T-cell (primary cell): ENCODE measurements around the gene THAP5. TPM values are rescaled to one million over a fixed set of nuclear protein-coding genes. Genes with fewer than 3 reads are reported as not detected.
A peak's percentile ranks its signal among the peaks of the same experiment; 100 is the strongest.

ENCODE experiments used
- ATAC-seq, 4 experiments: fragments of 200-7000 bp in 3 of 4; fragments of 150-1000 bp in 1 of 4; cut with Tn5 transposase; replicated peaks in 1 of 4; 1 replicate in 3 of 4; 2 replicates in 1 of 4; pipeline ENCODE4 v1.10.0; 2021; ENCODE audit warnings: moderate library complexity in 3 of 4, mild to moderate bottlenecking in 2 of 4, moderate number of reproducible peaks in 1 of 4
- CTCF ChIA-PET, 2 donors: fragments of 300-600 bp; sonication (Branson Sonifier 250); formaldehyde crosslinking; loops; one replicate each; lab custom pipeline; 2022; ENCODE audit warnings: antibody characterized with exemption in 2 of 2; lab: Charles Lee
- POLR2A ChIA-PET, 2 donors: fragments of 300-600 bp; sonication (Branson Sonifier 250); formaldehyde crosslinking; loops; one replicate each; lab custom pipeline; 2022; ENCODE audit warnings: antibody characterized with exemption in 2 of 2; lab: Charles Lee
- DNase-seq, 35 experiments: peaks; one replicate each; pipeline versions ENCODE4 v3.0.0 to v3.0.0-alpha.2; 2013 to 2023
- H3K27ac ChIP-seq: one replicate; pipeline ENCODE4 v1.5.1; 2013; ENCODE audit warnings: low read length
- H3K27me3 ChIP-seq, 2 experiments: replicated peaks in 1 of 2; 1 replicate in 1 of 2; 2 replicates in 1 of 2; pipeline versions ENCODE4 v1.6.1 to v1.7.0; 2013; ENCODE audit warnings: low read length in 1 of 2, mixed read lengths in 1 of 2; ENCODE audit not compliant: control insufficient read depth in 2 of 2, insufficient read depth in 2 of 2; ENCODE audit errors: extremely low read depth in 1 of 2
- H3K36me3 ChIP-seq, 2 donors: 1 replicate in 1 of 2; 2 replicates in 1 of 2; pipeline versions ENCODE4 v1.6.1 to v1.7.0; 2013; ENCODE audit warnings: low read length in 1 of 2; ENCODE audit not compliant: control insufficient read depth in 2 of 2, insufficient read depth in 1 of 2; ENCODE audit errors: extremely low read depth in 1 of 2
- H3K4me1 ChIP-seq, 2 experiments: 1 replicate in 1 of 2; 2 replicates in 1 of 2; pipeline versions ENCODE4 v1.6.1 to v1.7.0; 2013; ENCODE audit warnings: low read length in 2 of 2, mixed read lengths in 1 of 2; ENCODE audit not compliant: insufficient read depth in 2 of 2, control insufficient read depth in 1 of 2; ENCODE audit errors: extremely low read depth in 1 of 2
- H3K4me3 ChIP-seq, 2 donors: 1 replicate in 1 of 2; 2 replicates in 1 of 2; pipeline versions ENCODE4 v1.5.1 to v1.7.0; 2013; ENCODE audit warnings: mild to moderate bottlenecking in 2 of 2, low read length in 1 of 2, moderate library complexity in 1 of 2; ENCODE audit not compliant: control insufficient read depth in 1 of 2; ENCODE audit errors: extremely low read depth in 1 of 2
- H3K9me3 ChIP-seq: 2 replicates; pipeline ENCODE4 v1.7.0; 2013
- H3K27ac Mint-ChIP-seq, 2 donors: one replicate each; pipeline ENCODE4 v1.8.0; 2020 to 2021; ENCODE audit warnings: mild to moderate bottlenecking in 2 of 2, mixed read lengths in 2 of 2
- H3K27me3 Mint-ChIP-seq, 2 donors: one replicate each; pipeline ENCODE4 v1.8.0; 2021 to 2022; ENCODE audit warnings: mixed read lengths in 2 of 2
- H3K36me3 Mint-ChIP-seq: one replicate; pipeline ENCODE4 v1.8.0; 2021; ENCODE audit warnings: mixed read lengths
- H3K4me1 Mint-ChIP-seq, 3 donors: one replicate each; pipeline ENCODE4 v1.8.0; 2020 to 2022; ENCODE audit warnings: mixed read lengths in 3 of 3, mild to moderate bottlenecking in 1 of 3
- H3K4me3 Mint-ChIP-seq, 3 donors: one replicate each; pipeline ENCODE4 v1.8.0; 2020 to 2022; ENCODE audit warnings: mild to moderate bottlenecking in 3 of 3, mixed read lengths in 3 of 3, moderate library complexity in 3 of 3
- H3K9me3 Mint-ChIP-seq, 3 donors: one replicate each; pipeline ENCODE4 v1.8.0; 2020 to 2022; ENCODE audit warnings: mixed read lengths in 3 of 3
- WGBS: methylation state at CpG from one replicate; pipeline ENCODE4 v1.1.5; 2013; ENCODE audit warnings: missing lambda C conversion rate; ENCODE audit not compliant: insufficient coverage; 5-methylcytosine and 5-hydroxymethylcytosine counted together
- total RNA-seq, 35 experiments: library from RNA in 6 of 35; stranded (reverse) in 6 of 35; fragments of 120-200 nt in 1 of 35; gene quantifications; one replicate each; pipeline versions ENCODE4 v1.2.1 to v1.2.4 and lab custom pipeline; 2013 to 2026

THAP5 gene
- total RNA-seq, 5 donors from 2014 or later (not counting 1 experiment from before 2014, with no cell fraction given), result 20.8 to 38.7 (median 36.1) TPM

DNA sequence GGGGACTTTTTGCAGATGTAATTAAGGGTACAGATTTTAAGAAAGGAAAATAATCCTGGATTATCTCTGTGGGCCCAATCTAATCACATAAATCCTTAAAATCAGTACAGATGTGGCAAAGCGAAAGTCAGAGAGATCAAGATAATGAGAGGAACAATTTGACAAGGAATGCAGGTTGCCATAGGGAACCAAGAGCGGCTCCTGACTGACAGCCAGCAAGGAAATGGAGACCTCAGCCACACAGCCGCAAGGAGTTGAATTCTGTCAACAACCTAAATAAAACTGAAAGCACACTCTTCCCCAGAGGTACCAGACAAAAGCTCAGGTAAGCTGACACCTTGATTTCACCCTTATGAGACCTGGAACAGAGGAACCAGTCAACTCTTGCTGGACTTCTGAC is 40.2 kb downstream of the THAP5 start:
- ChIA-PET CTCF (no interaction called here), POLR2A (no interaction called here)
- DNase-seq (no peak), ATAC-seq (no peak)
- peaks cover 2 to 7% of the 10 kb centered on the region in 2 donors for H3K27me3 Mint-ChIP-seq
- Histone ChIP-seq H3K36me3 (no peaks in the 10 kb centered on the region), H3K27me3 (no peaks in the 10 kb centered on the region), H3K4me1 (peaks cover 9 to 11% of the 10 kb centered on the region in 2 experiments), H3K27ac (no peak overlapping the region), H3K4me3 (no peak overlapping the region), H3K9me3 (no peaks in the 10 kb centered on the region)
- H3K27ac Mint-ChIP-seq, result no peak overlapping the region
- no peak overlapping the region for H3K4me3 Mint-ChIP-seq
- 100% methylated on average over 2 of the region's 3 CpGs for WGBS
- peaks cover 12 to 14% (median 13%) of the 10 kb centered on the region in 3 donors for H3K4me1 Mint-ChIP-seq
- H3K36me3 Mint-ChIP-seq, result no peaks in the 10 kb centered on the region
- no peaks in the 10 kb centered on the region for H3K9me3 Mint-ChIP-seq

DNA sequence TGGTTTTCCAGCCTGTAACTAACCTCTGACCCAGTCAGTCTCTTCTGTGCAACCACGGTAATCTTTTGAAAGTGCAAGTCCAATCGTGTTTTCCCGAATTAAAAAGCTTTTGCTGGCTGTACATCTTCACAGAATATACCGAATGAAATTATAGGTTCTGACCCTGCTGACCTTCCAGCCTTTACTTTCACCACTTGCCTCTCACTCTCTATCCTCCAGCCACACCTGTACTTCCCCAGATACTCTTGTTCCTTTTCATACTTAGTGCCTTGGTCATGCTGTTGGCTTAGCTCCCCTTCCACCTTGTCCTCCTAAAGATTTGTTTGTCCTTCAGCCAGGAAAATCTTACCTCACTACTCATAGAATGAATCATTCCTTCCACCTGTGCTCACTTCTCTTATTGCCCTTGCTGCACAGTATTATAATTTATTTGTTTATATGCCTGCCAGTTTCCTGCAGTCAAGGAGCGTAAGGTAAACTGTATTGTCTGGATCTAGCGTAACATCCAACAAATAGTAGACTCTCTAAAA is 41.3 kb downstream of the THAP5 start:
- Histone ChIP-seq H3K27ac (no peak overlapping the region), H3K9me3 (no peaks in the 10 kb centered on the region), H3K27me3 (no peaks in the 10 kb centered on the region), H3K4me1 (peaks cover 16 to 17% of the 10 kb centered on the region in 2 experiments), H3K36me3 (no peaks in the 10 kb centered on the region), H3K4me3 (no peak overlapping the region)
- H3K27me3 Mint-ChIP-seq, result peaks cover 0 to 7% of the 10 kb centered on the region in 2 donors
- H3K9me3 Mint-ChIP-seq, result no peaks in the 10 kb centered on the region
- DNase-seq (no peak), ATAC-seq (no peak)
- ChIA-PET CTCF (no interaction called here), POLR2A (interaction anchor here in 1 of 2 donors (0.8 kb wide), 1 partner anchor 41 kb away, joined by 5 read pairs; the partner anchor contains the start of genes DNAJB9 and THAP5)
- H3K36me3 Mint-ChIP-seq, result no peaks in the 10 kb centered on the region
- no peak overlapping the region for H3K27ac Mint-ChIP-seq
- WGBS, result 98% methylated on average over 4 of the region's 6 CpGs
- H3K4me3 Mint-ChIP-seq, result peak overlapping the region in 2 of 3 donors; percentile 25 to 29
- peaks cover 22 to 25% (median 24%) of the 10 kb centered on the region in 3 donors for H3K4me1 Mint-ChIP-seq

DNA sequence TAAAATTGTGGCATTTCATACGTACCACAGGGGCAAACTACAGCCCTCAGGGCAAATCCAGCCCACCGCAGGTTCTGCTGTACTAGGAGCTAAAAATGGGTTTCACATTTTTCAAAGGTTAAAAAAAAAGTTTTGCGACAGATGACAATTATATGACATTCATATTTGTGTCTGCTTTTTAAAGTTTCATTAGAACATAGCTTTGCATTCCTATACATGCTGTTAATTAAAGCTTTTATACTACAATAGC is 42.8 kb downstream of the THAP5 start:
- Mint-ChIP-seq H3K4me1 (peaks cover 33 to 39% (median 36%) of the 10 kb centered on the region in 3 donors), H3K36me3 (peaks cover under 1% of the 10 kb centered on the region), H3K9me3 (no peaks in the 10 kb centered on the region), H3K27ac (peak overlapping the region; percentile 96 to 98), H3K27me3 (no peaks in the 10 kb centered on the region), H3K4me3 (peak overlapping the region; percentile 91 to 96 (median 95))
- ChIA-PET CTCF (interaction anchor here (0.6 to 3.2 kb wide), 4 partner anchors 14 to 74 kb away, joined by 3 to 10 read pairs (median 6); partner anchors contain the start of genes DNAJB9 (in 1 of the 2) and THAP5 (in 1 of the 2)), POLR2A (interaction anchor here (0.8 to 3.6 kb wide), 6 partner anchors 11 to 47 kb away, joined by 3 to 56 read pairs (median 8); partner anchors contain the start of genes DNAJB9 (in 2 of the 2) and THAP5 (in 2 of the 2))
- no peaks in the 10 kb centered on the region for H3K27me3 ChIP-seq
- H3K9me3 ChIP-seq, result no peaks in the 10 kb centered on the region
- peak overlapping the region; percentile 90 to 96 for H3K4me3 ChIP-seq
- no CpG with 5 or more reads among the region's 3 CpGs for WGBS
- no peaks in the 10 kb centered on the region for H3K36me3 ChIP-seq
- peak overlapping the region; percentile 99 for H3K27ac ChIP-seq
- ATAC-seq, result no peak
- DNase-seq, result no peak
- peaks cover 19% of the 10 kb centered on the region in 2 experiments for H3K4me1 ChIP-seq

DNA sequence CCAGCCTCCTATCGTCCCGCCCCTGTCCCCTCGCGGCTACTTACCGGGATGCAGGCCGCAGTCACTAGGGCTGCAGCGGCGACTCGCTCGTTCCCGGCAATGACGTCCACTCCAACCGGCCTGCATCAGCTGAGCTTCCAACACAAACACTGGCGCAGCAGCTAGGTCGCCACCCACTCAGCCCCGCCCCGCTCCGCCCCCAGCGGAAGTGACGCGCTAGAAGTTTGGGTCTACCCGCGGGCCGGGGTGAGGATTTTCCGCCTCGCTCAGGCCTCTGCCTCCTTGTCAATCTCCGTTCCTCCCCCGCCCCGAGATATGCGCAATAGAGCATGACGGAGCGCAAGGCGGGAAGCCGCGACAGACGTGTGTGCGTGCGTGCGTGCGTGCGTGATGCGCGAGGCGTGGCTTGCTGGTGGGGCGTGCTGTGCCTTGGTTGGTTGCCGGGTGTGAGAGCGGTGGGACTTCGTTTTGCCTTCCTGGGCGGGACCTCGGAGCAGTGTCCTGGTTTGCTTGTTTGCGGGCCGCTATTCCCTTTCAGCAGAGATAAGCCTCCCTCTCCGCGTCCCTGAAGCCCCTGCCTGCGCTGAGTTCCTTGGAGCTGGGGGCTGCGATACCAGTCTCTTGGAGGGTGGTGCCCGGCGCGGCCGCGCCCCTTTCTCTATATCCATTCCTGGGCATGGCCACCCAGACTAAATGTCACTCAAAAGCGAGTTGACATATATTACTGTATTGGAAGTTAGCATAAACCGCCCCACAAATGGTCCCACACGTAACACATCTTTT is 43.3 kb downstream of the THAP5 start, which contains the start of gene PNPLA8:
Gene PNPLA8 (minus strand): TSS at position 151 of the 783 bp plus-strand sequence. CDS start 10,644 bp downstream, outside the sequence.
- no peaks in the 10 kb centered on the region for H3K27me3 ChIP-seq
- under 1% methylated on average over 53 of the region's 64 CpGs for WGBS
- no peaks in the 10 kb centered on the region for H3K36me3 ChIP-seq
- H3K9me3 ChIP-seq, result no peaks in the 10 kb centered on the region
- H3K27ac Mint-ChIP-seq, result peak within 1 kb of the TSS; percentile 96 to 98
- H3K27me3 Mint-ChIP-seq, result no peaks in the 10 kb centered on the region
- H3K4me3 ChIP-seq, result peak within 1 kb of the TSS; percentile 90 to 96
- CTCF ChIA-PET, result interaction anchor here in 1 of 2 donors (0.9 to 3.2 kb wide), 5 partner anchors 22 to 43 kb away, joined by 3 to 10 read pairs (median 5); partner anchors contain the start of genes DNAJB9 and THAP5
- no peaks in the 10 kb centered on the region for H3K9me3 Mint-ChIP-seq
- H3K27ac ChIP-seq, result peak within 1 kb of the TSS; percentile 99
- H3K4me1 ChIP-seq, result peaks cover 19% of the 10 kb centered on the region in 2 experiments
- H3K4me1 Mint-ChIP-seq, result peaks cover 38 to 44% (median 42%) of the 10 kb centered on the region in 3 donors
- ATAC-seq, result peak; percentile 90 to 96 (median 94)
- peaks cover 5% of the 10 kb centered on the region for H3K36me3 Mint-ChIP-seq
- POLR2A ChIA-PET, result interaction anchor here (0.6 to 3.6 kb wide), 15 partner anchors 11 to 48 kb away, joined by 3 to 56 read pairs (median 4); partner anchors contain the start of genes DNAJB9 (in 2 of the 2) and THAP5 (in 2 of the 2)
- DNase-seq, result peak; percentile 100
- H3K4me3 Mint-ChIP-seq, result peak within 1 kb of the TSS; percentile 91 to 96 (median 95)

DNA sequence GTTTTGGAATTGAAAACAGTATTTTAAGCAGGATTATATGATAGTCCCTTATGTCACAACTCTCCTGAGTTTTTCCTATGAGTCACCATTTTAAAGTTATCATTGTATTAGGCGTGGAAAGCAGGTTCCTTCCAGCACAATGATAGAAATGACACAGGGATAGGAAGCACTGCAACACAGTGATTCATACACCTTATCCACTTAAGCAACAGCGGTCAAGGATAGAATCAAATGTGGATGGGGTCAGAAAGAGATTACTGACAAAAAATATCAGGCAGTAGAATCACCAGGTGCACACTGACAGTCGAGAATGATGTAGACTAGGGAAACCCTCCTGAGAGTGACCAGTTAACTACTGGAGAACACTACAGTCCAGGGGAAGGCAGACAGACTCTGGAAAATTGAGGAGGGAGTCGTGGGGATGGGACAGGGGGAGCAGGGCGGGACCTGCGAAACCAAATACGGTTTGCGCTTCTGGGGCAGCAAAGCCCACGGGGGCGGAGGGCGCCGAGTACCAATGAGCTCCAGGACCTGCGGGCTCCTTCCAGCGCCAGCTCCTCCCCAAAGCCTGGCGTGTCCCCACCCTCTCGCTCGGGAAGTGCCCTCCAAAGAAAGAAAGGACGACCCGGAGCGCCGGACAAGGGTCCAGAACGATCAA is 44.0 kb downstream of the THAP5 start:
- Mint-ChIP-seq H3K4me1 (peaks cover 43 to 48% (median 46%) of the 10 kb centered on the region in 3 donors), H3K36me3 (peaks cover 10% of the 10 kb centered on the region), H3K27ac (peak overlapping the region; percentile 96 to 98), H3K4me3 (peak overlapping the region; percentile 91 to 96 (median 95)), H3K9me3 (no peaks in the 10 kb centered on the region), H3K27me3 (no peaks in the 10 kb centered on the region)
- 0% methylated on average over 20 of the region's 22 CpGs for WGBS
- Histone ChIP-seq H3K36me3 (no peaks in the 10 kb centered on the region), H3K27me3 (no peaks in the 10 kb centered on the region), H3K9me3 (no peaks in the 10 kb centered on the region), H3K4me1 (peaks cover 19% of the 10 kb centered on the region in 2 experiments), H3K27ac (peak overlapping the region; percentile 99), H3K4me3 (peak overlapping the region; percentile 90 to 96)
- DNase-seq (no peak), ATAC-seq (peak; percentile 26 to 44 (median 34))
- CTCF ChIA-PET, result interaction anchor here (0.5 to 3.2 kb wide), 7 partner anchors 23 to 57 kb away, joined by 3 to 10 read pairs (median 4); partner anchors contain the start of genes DNAJB9 (in 1 of the 2) and THAP5 (in 1 of the 2)
- POLR2A ChIA-PET, result interaction anchor here (0.6 to 3.6 kb wide), 15 partner anchors 10 to 49 kb away, joined by 3 to 56 read pairs (median 5); partner anchors contain the start of genes DNAJB9 (in 2 of the 2) and THAP5 (in 2 of the 2)
